Testis (tissue), 3 donors: ENCODE results near the gene FAM107B. TPM values are rescaled to one million over a fixed set of nuclear protein-coding genes. Genes with fewer than 3 reads are reported as not detected.

ENCODE experiments used
- DNase-seq: peaks from one replicate; pipeline ENCODE4 v3.0.0-alpha.2; 2019
- H3K27ac ChIP-seq, 2 donors: fragments of 200-600 bp; sonication (generic); one replicate each; pipeline ENCODE4 v1.5.1; 2019
- H3K27me3 ChIP-seq: fragments of 200-600 bp; sonication (generic); one replicate; pipeline ENCODE4 v1.5.1; 2019
- H3K36me3 ChIP-seq: fragments of 200-600 bp; sonication (generic); one replicate; pipeline ENCODE4 v1.5.1; 2017; ENCODE audit warnings: low read depth; ENCODE audit errors: missing control alignments
- H3K4me1 ChIP-seq: fragments of 200-600 bp; sonication (generic); one replicate; pipeline ENCODE4 v1.5.1; 2019
- H3K4me3 ChIP-seq, 2 donors: fragments of 200-600 bp; sonication (generic); one replicate each; pipeline ENCODE4 v1.5.1; 2017 to 2019
- H3K9me3 ChIP-seq: fragments of 200-600 bp; sonication (generic); one replicate; pipeline ENCODE4 v1.5.1; 2017
- CTCF ChIP-seq, 3 experiments: fragments of 450-650 bp in 2 of 3; fragments of 200-600 bp in 1 of 3; sonication (generic) in 1 of 3; IDR thresholded peaks; one replicate each; pipeline ENCODE4 v1.5.1; 2016 to 2019; ENCODE audit warnings: antibody characterized with exemption in 3 of 3, mild to moderate bottlenecking in 2 of 3, moderate library complexity in 1 of 3
- POLR2A ChIP-seq: fragments of 450-650 bp; IDR thresholded peaks from one replicate; pipeline ENCODE4 v1.6.1; 2017; ENCODE audit warnings: antibody characterized with exemption, mild to moderate bottlenecking, moderate library complexity
- WGBS, 2 donors: methylation state at CpG; one replicate each; pipeline ENCODE4 v1.1.5; 2018; 5-methylcytosine and 5-hydroxymethylcytosine counted together
- intact Hi-C: fragments of 100-400 bp; cut with DNase I; formaldehyde crosslinking; loops from one replicate; pipeline ENCODE4 v1.15.1; 2023; ENCODE audit warnings: low total_unique reads
- polyA plus RNA-seq: library from polyadenylated mRNA; stranded (reverse); fragments of 350-450 nt; fragmentation: Illumina TruSeq; extraction: RNeasy Lipid Tissue Mini Kit (QIAGEN cat#74804); gene quantifications from one replicate; pipeline ENCODE4 v1.2.3, GENCODE V29; 2014; ENCODE audit warnings: low read depth, low replicate concordance; ENCODE audit not compliant: insufficient read depth
- total RNA-seq, 2 donors: library from RNA; depleted of rRNA; stranded (reverse); fragments of >200 nt; gene quantifications; one replicate each; pipeline ENCODE4 v1.2.3, GENCODE V29; 2016

FAM107B gene
- total and polyA plus RNA-seq, 3 donors from 2014 or later = 71.7 to 89.5 (median 82.8) TPM

GRCh38 chr10:14570800-14571199, 203.9 kb downstream of the FAM107B start:
- intact Hi-C loops = no loop called here
- H3K4me3 ChIP-seq = no peak overlapping the region
- no peaks in the 10 kb centered on the region for H3K27me3 ChIP-seq
- peak overlapping the region; percentile 64 to 74 for H3K27ac ChIP-seq
- H3K9me3 ChIP-seq = no peaks in the 10 kb centered on the region
- no peak for DNase-seq
- H3K4me1 ChIP-seq = no peaks in the 10 kb centered on the region
- TF ChIP-seq POLR2A (no peak), CTCF (IDR thresholded peaks at IDR 0.05) (no peak)
- 48 to 82% methylated on average over 1 of the region's 1 CpG for WGBS, 2 donors
- H3K36me3 ChIP-seq = no peaks in the 10 kb centered on the region

- Histone ChIP-seq H3K9me3 (no peaks in the 10 kb centered on the region), H3K27ac (no peak overlapping the region), H3K4me3 (no peak overlapping the region), H3K27me3 (no peaks in the 10 kb centered on the region), H3K36me3 (no peaks in the 10 kb centered on the region), H3K4me1 (no peaks in the 10 kb centered on the region)
- TF ChIP-seq POLR2A (no peak), CTCF (IDR thresholded peaks at IDR 0.05) (no peak)
- intact Hi-C loops = no loop called here
- no peak for DNase-seq
- 87 to 92% methylated on average over 9 of the region's 9 CpGs for WGBS, 2 donors
Observed at GRCh38 chr10:14569274-14570060, 205.2 kb downstream of the FAM107B start.

- Histone ChIP-seq H3K9me3 (no peaks in the 10 kb centered on the region), H3K36me3 (no peaks in the 10 kb centered on the region), H3K27ac (no peak overlapping the region), H3K27me3 (no peaks in the 10 kb centered on the region), H3K4me3 (no peak overlapping the region), H3K4me1 (no peaks in the 10 kb centered on the region)
- 92 to 97% methylated on average over 4 of the region's 4 CpGs for WGBS, 2 donors
- TF ChIP-seq CTCF (IDR thresholded peaks at IDR 0.05) (no peak), POLR2A (no peak)
- intact Hi-C loops = no loop called here
- no peak for DNase-seq
Observed at GRCh38 chr10:14567421-14567820, 207.3 kb downstream of the FAM107B start.

GRCh38 chr10:14566498-14566897, 208.2 kb downstream of the FAM107B start:
- H3K4me3 ChIP-seq = no peak overlapping the region
- intact Hi-C loops = no loop called here
- H3K27ac ChIP-seq = no peak overlapping the region
- no peaks in the 10 kb centered on the region for H3K4me1 ChIP-seq
- no peak for DNase-seq
- H3K27me3 ChIP-seq = no peaks in the 10 kb centered on the region
- TF ChIP-seq CTCF (IDR thresholded peaks at IDR 0.05) = no peak
- no peak for TF ChIP-seq POLR2A
- no peaks in the 10 kb centered on the region for H3K36me3 ChIP-seq
- 86 to 93% methylated on average over 6 to 10 of the region's 10 CpGs for WGBS, 2 donors
- no peaks in the 10 kb centered on the region for H3K9me3 ChIP-seq

- Histone ChIP-seq H3K36me3 (no peaks in the 10 kb centered on the region), H3K9me3 (no peaks in the 10 kb centered on the region), H3K4me3 (no peak overlapping the region), H3K27ac (no peak overlapping the region), H3K27me3 (no peaks in the 10 kb centered on the region), H3K4me1 (no peaks in the 10 kb centered on the region)
- WGBS, 2 donors = 44 to 59% methylated on average over 5 of the region's 5 CpGs
- no peak for DNase-seq
- intact Hi-C loops = no loop called here
- TF ChIP-seq POLR2A (no peak), CTCF (IDR thresholded peaks at IDR 0.05) (no peak)
Observed at GRCh38 chr10:14565199-14565598, 209.5 kb downstream of the FAM107B start.
